HG02798 (cell line): ENCODE results near the gene MRTFA.
"Not testable (repeated sequence)": the region's sequence is repeated elsewhere in the genome, so short reads cannot be mapped to it uniquely, and the experiment has no call there.

Experiments
- ATAC-seq: cut with Tn5 transposase; IDR thresholded peaks from one replicate; pipeline ENCODE4 v1.9.1; 2021; ENCODE audit warnings: mild to moderate bottlenecking; ENCODE audit not compliant: unreplicated experiment, poor library complexity

MRTFA gene

GRCh38 chr22:40602231-40602630 lies 34.3 kb downstream of the MRTFA start:
- no peak for ATAC-seq

- ATAC-seq: no peak
Observed at GRCh38 chr22:40599731-40600130, 36.8 kb downstream of the MRTFA start.

GRCh38 chr22:40598712-40599111 lies 37.8 kb downstream of the MRTFA start:
- not testable (repeated sequence) for ATAC-seq

- ATAC-seq: no peak
Observed at GRCh38 chr22:40597526-40598430, 38.7 kb downstream of the MRTFA start.

- no peak for ATAC-seq
Observed at GRCh38 chr22:40595497-40596234, 40.9 kb downstream of the MRTFA start.

GRCh38 chr22:40594924-40595323 lies 41.6 kb downstream of the MRTFA start:
- ATAC-seq: no peak

- ATAC-seq: no peak
Observed at GRCh38 chr22:40594346-40594745, 42.2 kb downstream of the MRTFA start.

- ATAC-seq: no peak
Observed at GRCh38 chr22:40593460-40594273, 42.9 kb downstream of the MRTFA start.

GRCh38 chr22:40592352-40593113 lies 44.0 kb downstream of the MRTFA start:
- no peak for ATAC-seq

GRCh38 chr22:40588726-40589125 lies 47.8 kb downstream of the MRTFA start:
- no peak for ATAC-seq

GRCh38 chr22:40586781-40587180 lies 49.7 kb downstream of the MRTFA start:
- ATAC-seq: no peak

- no peak for ATAC-seq
Observed at GRCh38 chr22:40585310-40585751, 51.2 kb downstream of the MRTFA start.

GRCh38 chr22:40584766-40585165 lies 51.8 kb downstream of the MRTFA start:
- ATAC-seq: not testable (repeated sequence)

- peak; percentile 54 for ATAC-seq
Observed at GRCh38 chr22:40583053-40583741, 53.3 kb downstream of the MRTFA start.

- no peak for ATAC-seq
Observed at GRCh38 chr22:40582063-40582462, 54.5 kb downstream of the MRTFA start.

- ATAC-seq: no peak
Observed at GRCh38 chr22:40580631-40581030, 55.9 kb downstream of the MRTFA start.

GRCh38 chr22:40578171-40578570 lies 58.3 kb downstream of the MRTFA start:
- ATAC-seq: no peak

- no peak for ATAC-seq
Observed at GRCh38 chr22:40572976-40573375, 63.5 kb downstream of the MRTFA start.

- no peak for ATAC-seq
Observed at GRCh38 chr22:40571887-40572286, 64.6 kb downstream of the MRTFA start.
